Measurements from ENCODE around the gene PRDM16.

GRCh38 chr1:3357526-3358297 lies 288.7 kb downstream of the PRDM16 start:
- TF ChIP-seq POLR2AphosphoS5 (IDR thresholded peaks at IDR 0.05; ENCODE audit: low read depth, low read length): no peak
- no peak for TF ChIP-seq GABPA (IDR thresholded peaks at IDR 0.05; ENCODE audit: borderline replicate concordance, insufficient read depth, low read length)
- no peak for TF ChIP-seq BRCA1 (IDR thresholded peaks at IDR 0.05; ENCODE audit: low read depth, low read length)

All from H1 (cell line).